NCI-H748 (cell line): Measurements from ENCODE around the gene TBCE.
"Not testable (repeated sequence)": the region's sequence is repeated elsewhere in the genome, so short reads cannot be mapped to it uniquely, and the experiment has no call there.

Experiments used
- DNase-seq: peaks from one replicate; lab custom pipeline; 2025; ENCODE audit not compliant: unreplicated experiment; lab: John Stamatoyannopoulos, UW

Gene TBCE

GRCh38 chr1:235351441-235351840, 15.8 kb upstream of the TBCE start:
- no peak for DNase-seq

GRCh38 chr1:235351898-235352297, 15.3 kb upstream of the TBCE start:
- no peak for DNase-seq

GRCh38 chr1:235357485-235358373, 9.5 kb upstream of the TBCE start:
- peak; percentile 15 for DNase-seq

- DNase-seq, result no peak
Measured at GRCh38 chr1:235358899-235359298, 8.3 kb upstream of the TBCE start.

- not testable (repeated sequence) for DNase-seq
Measured at GRCh38 chr1:235364189-235364588, 3.0 kb upstream of the TBCE start.

GRCh38 chr1:235366286-235366685, 941 bp upstream of the TBCE start:
- DNase-seq, result no peak

GRCh38 chr1:235368428-235368827, 1.2 kb downstream of the TBCE start:
- no peak for DNase-seq

GRCh38 chr1:235369802-235370201, 2.6 kb downstream of the TBCE start:
- no peak for DNase-seq

- DNase-seq, result no peak
Measured at GRCh38 chr1:235375919-235376605, 8.8 kb downstream of the TBCE start.

- not testable (repeated sequence) for DNase-seq
Measured at GRCh38 chr1:235378134-235378735, 11.0 kb downstream of the TBCE start.

- not testable (repeated sequence) for DNase-seq
Measured at GRCh38 chr1:235381955-235382739, 14.9 kb downstream of the TBCE start.

- DNase-seq, result not testable (repeated sequence)
Measured at GRCh38 chr1:235385633-235386032, 18.4 kb downstream of the TBCE start.

- no peak for DNase-seq
Measured at GRCh38 chr1:235391874-235392273, 24.6 kb downstream of the TBCE start.

GRCh38 chr1:235397733-235398132, 30.5 kb downstream of the TBCE start:
- DNase-seq, result no peak

- no peak for DNase-seq
Measured at GRCh38 chr1:235399661-235400060, 32.4 kb downstream of the TBCE start.

- no peak for DNase-seq
Measured at GRCh38 chr1:235401251-235401650, 34.0 kb downstream of the TBCE start.

- DNase-seq, result no peak
Measured at GRCh38 chr1:235402457-235403200, 35.4 kb downstream of the TBCE start.

- no peak for DNase-seq
Measured at GRCh38 chr1:235403593-235403992, 36.4 kb downstream of the TBCE start.

GRCh38 chr1:235404190-235404589, 37.0 kb downstream of the TBCE start:
- DNase-seq, result no peak

- no peak for DNase-seq
Measured at GRCh38 chr1:235407419-235407818, 40.2 kb downstream of the TBCE start.
